ENCODE results near the gene ADARB2.

The ADARB2 gene

GRCh38 chr10:1367938-1368841 is 369.1 kb downstream of the ADARB2 start:
- TF ChIP-seq, protein P1, sequence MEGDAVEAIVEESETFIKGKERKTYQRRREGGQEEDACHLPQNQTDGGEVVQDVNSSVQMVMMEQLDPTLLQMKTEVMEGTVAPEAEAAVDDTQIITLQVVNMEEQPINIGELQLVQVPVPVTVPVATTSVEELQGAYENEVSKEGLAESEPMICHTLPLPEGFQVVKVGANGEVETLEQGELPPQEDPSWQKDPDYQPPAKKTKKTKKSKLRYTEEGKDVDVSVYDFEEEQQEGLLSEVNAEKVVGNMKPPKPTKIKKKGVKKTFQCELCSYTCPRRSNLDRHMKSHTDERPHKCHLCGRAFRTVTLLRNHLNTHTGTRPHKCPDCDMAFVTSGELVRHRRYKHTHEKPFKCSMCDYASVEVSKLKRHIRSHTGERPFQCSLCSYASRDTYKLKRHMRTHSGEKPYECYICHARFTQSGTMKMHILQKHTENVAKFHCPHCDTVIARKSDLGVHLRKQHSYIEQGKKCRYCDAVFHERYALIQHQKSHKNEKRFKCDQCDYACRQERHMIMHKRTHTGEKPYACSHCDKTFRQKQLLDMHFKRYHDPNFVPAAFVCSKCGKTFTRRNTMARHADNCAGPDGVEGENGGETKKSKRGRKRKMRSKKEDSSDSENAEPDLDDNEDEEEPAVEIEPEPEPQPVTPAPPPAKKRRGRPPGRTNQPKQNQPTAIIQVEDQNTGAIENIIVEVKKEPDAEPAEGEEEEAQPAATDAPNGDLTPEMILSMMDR (IDR thresholded peaks at IDR 0.05), result no peak
- TF ChIP-seq ZFX (IDR thresholded peaks at IDR 0.05; ENCODE audit: borderline replicate concordance), result no peak
- no peak overlapping the region for H3K27ac ChIP-seq

GRCh38 chr10:1366811-1367425 is 370.4 kb downstream of the ADARB2 start:
- H3K27ac ChIP-seq, result no peak overlapping the region
- TF ChIP-seq, protein P1 (IDR thresholded peaks at IDR 0.05), result no peak
- TF ChIP-seq ZFX (IDR thresholded peaks at IDR 0.05; ENCODE audit: borderline replicate concordance), result no peak

- TF ChIP-seq, protein P1 (IDR thresholded peaks at IDR 0.05), result no peak
- TF ChIP-seq ZFX (IDR thresholded peaks at IDR 0.05; ENCODE audit: borderline replicate concordance), result no peak
- no peak overlapping the region for H3K27ac ChIP-seq
Observed at GRCh38 chr10:1366322-1366691, 371.0 kb downstream of the ADARB2 start.

- TF ChIP-seq, protein P1 (IDR thresholded peaks at IDR 0.05), result no peak
- TF ChIP-seq ZFX (IDR thresholded peaks at IDR 0.05; ENCODE audit: borderline replicate concordance), result no peak
- no peak overlapping the region for H3K27ac ChIP-seq
Observed at GRCh38 chr10:1365540-1366321, 371.6 kb downstream of the ADARB2 start.

DNA sequence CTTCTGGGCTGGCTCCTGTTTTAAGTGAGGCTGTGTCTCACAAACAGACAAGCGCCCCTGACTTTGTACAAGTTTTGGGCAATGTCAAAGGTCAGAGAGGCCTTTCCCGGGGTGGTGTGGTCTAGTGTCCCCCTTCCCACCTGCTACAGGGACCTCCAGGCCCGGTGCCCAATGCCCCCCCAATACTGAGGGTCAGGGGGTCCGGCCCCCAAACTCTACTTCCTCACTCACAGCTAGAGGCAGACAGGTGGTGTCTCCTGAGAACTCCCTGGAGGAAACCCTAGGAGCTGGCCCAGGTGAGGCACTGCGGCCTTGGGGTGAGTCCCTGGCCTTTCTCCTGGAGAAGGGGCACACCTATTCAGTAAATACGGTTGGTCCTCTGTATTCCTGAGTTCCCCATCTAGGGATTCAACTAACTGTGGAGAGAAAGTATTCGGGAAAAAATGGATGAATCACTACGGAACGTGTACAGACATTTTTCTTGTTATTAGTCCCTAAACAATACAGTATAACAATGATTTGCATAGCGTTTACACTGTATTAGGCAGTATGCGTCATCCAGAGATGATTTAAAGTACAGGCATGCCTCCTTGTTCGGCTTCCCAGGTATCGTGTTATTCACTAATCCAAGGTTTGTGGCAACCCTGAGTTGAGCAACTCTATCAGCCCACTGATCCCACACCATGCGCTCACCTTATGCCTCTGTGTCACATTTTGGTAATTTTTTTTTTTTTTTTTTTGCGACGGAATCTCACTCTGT is 373.0 kb downstream of the ADARB2 start:
- H3K27ac ChIP-seq, result no peak overlapping the region
- no peak for TF ChIP-seq ZFX (IDR thresholded peaks at IDR 0.05; ENCODE audit: borderline replicate concordance)
- TF ChIP-seq, protein P1 (IDR thresholded peaks at IDR 0.05), result no peak

GRCh38 chr10:1363446-1364121 is 373.7 kb downstream of the ADARB2 start:
- H3K27ac ChIP-seq, result no peak overlapping the region
- TF ChIP-seq, protein P1 (IDR thresholded peaks at IDR 0.05), result no peak
- TF ChIP-seq ZFX (IDR thresholded peaks at IDR 0.05; ENCODE audit: borderline replicate concordance), result no peak
